PC-3 (cell line): Measurements from ENCODE around the gene SEC61A2. TPM values are rescaled to one million over a fixed set of nuclear protein-coding genes. Genes with fewer than 3 reads are reported as not detected.

Experiments
- ATAC-seq: fragments of 200-7000 bp; cut with Tn5 transposase; 2 replicates; pipeline ENCODE4 v1.9.1; 2020; ENCODE audit warnings: mild to moderate bottlenecking, moderate library complexity
- BruUV-seq: library from RNA; stranded (reverse); fragments of 400-500 nt; replicated peaks from 2 replicates; lab custom pipeline; 2021; lab: Mats Ljungman, UMichigan
- CTCF ChIA-PET: fragments of 300-600 bp; sonication (Branson Sonifier 250); formaldehyde crosslinking; loops from one replicate; lab custom pipeline; 2022; ENCODE audit warnings: antibody characterized with exemption; lab: Charles Lee
- POLR2A ChIA-PET: fragments of 300-600 bp; sonication (Branson Sonifier 250); formaldehyde crosslinking; loops from one replicate; lab custom pipeline; 2022; ENCODE audit warnings: antibody characterized with exemption; ENCODE audit not compliant: unreplicated experiment; lab: Charles Lee
- DNase-seq: peaks from one replicate; pipeline ENCODE4 v3.0.0-alpha.2; 2015
- H2AFZ ChIP-seq: fragments of 300-600 bp; sonication (generic); 2 replicates; pipeline ENCODE4 v1.6.0; 2016; ENCODE audit warnings: antibody characterized with exemption, low read length
- H3F3A ChIP-seq: fragments of 300-600 bp; sonication (generic); one replicate; pipeline ENCODE4 v1.6.0; 2017; ENCODE audit warnings: antibody characterized with exemption, low read length, control low read depth, mild to moderate bottlenecking; ENCODE audit not compliant: unreplicated experiment
- H3K27ac ChIP-seq: fragments of 300-600 bp; sonication (generic); 2 replicates; pipeline ENCODE4 v1.5.1; 2016; ENCODE audit warnings: mild to moderate bottlenecking, low read length
- H3K27me3 ChIP-seq: fragments of 300-600 bp; sonication (generic); 2 replicates; pipeline ENCODE4 v1.6.1; 2016; ENCODE audit warnings: low read length, mixed read lengths
- H3K36me3 ChIP-seq: fragments of 300-600 bp; sonication (generic); 2 replicates; pipeline ENCODE4 v1.6.1; 2016; ENCODE audit warnings: low read depth, mixed run types, low read length, mixed read lengths
- H3K4me1 ChIP-seq: fragments of 300-600 bp; sonication (generic); 2 replicates; pipeline ENCODE4 v1.5.1; 2016; ENCODE audit warnings: low read length; ENCODE audit not compliant: insufficient read depth
- H3K4me2 ChIP-seq: fragments of 300-600 bp; sonication (generic); 2 replicates; pipeline ENCODE4 v1.6.0; 2016; ENCODE audit warnings: low read length
- H3K4me3 ChIP-seq: fragments of 300-600 bp; sonication (generic); 2 replicates; pipeline ENCODE4 v1.5.1; 2016; ENCODE audit warnings: mild to moderate bottlenecking, low read length, mixed read lengths
- H3K79me2 ChIP-seq: fragments of 300-600 bp; sonication (generic); 2 replicates; pipeline ENCODE4 v1.6.1; 2017; ENCODE audit warnings: low read length, mixed read lengths
- H3K9ac ChIP-seq: fragments of 300-600 bp; sonication (generic); 2 replicates; pipeline ENCODE4 v1.6.0; 2016; ENCODE audit warnings: mild to moderate bottlenecking, low read length
- H3K9me2 ChIP-seq: fragments of 300-600 bp; sonication (generic); replicated peaks from 2 replicates; pipeline ENCODE4 v1.6.1; 2016; ENCODE audit warnings: mixed run types, low read length, mixed read lengths
- H3K9me3 ChIP-seq: fragments of 300-600 bp; sonication (generic); 2 replicates; pipeline ENCODE4 v1.6.1; 2016; ENCODE audit warnings: low read length, mixed read lengths
- H4K20me1 ChIP-seq: fragments of 300-600 bp; sonication (generic); 2 replicates; pipeline ENCODE4 v1.6.1; 2016; ENCODE audit warnings: low read length, mixed read lengths
- CTCF ChIP-seq: fragments of 300-600 bp; sonication (generic); conservative IDR thresholded peaks from 2 replicates; pipeline ENCODE4 v1.5.1; 2017; ENCODE audit warnings: antibody characterized with exemption, low read depth, mild to moderate bottlenecking, low read length
- EZH2 ChIP-seq: fragments of 300-600 bp; sonication (generic); IDR thresholded peaks from one replicate; pipeline ENCODE4 v1.6.1; 2017; ENCODE audit warnings: antibody characterized with exemption, mild to moderate bottlenecking, low read length; ENCODE audit not compliant: unreplicated experiment
- EZH2phosphoT487 ChIP-seq: fragments of 300-600 bp; sonication (generic); IDR thresholded peaks from 2 replicates; pipeline ENCODE4 v1.6.1; 2018; ENCODE audit warnings: mild to moderate bottlenecking, antibody characterized with exemption, low read length, borderline replicate concordance
- intact Hi-C: fragments of 100-400 bp; cut with micrococcal nuclease; formaldehyde crosslinking; loops from 2 replicates; pipeline ENCODE4 v1.9.0; 2023
- total RNA-seq: library from RNA; depleted of rRNA; stranded (reverse); fragments of >200 nt; gene quantifications from 2 replicates; pipeline ENCODE4 v1.2.3, GENCODE V29; 2014

The SEC61A2 gene
- total RNA-seq, 1 experiment from 2014 or later = 5.5 TPM

- Histone ChIP-seq H4K20me1 (no peaks in the 10 kb centered on the region), H3F3A (no peaks in the 10 kb centered on the region), H3K4me1 (no peaks in the 10 kb centered on the region), H3K36me3 (no peaks in the 10 kb centered on the region), H3K9me3 (no peaks in the 10 kb centered on the region), H3K79me2 (no peaks in the 10 kb centered on the region), H3K4me3 (no peak overlapping the region), H3K27ac (no peak overlapping the region), H3K4me2 (no peak overlapping the region), H3K9ac (no peak overlapping the region), H3K9me2 (no peaks in the 10 kb centered on the region), H3K27me3 (no peaks in the 10 kb centered on the region), H2AFZ (no peak overlapping the region)
- no peak for TF ChIP-seq EZH2
- TF ChIP-seq EZH2phosphoT487 = no peak
- no peak for TF ChIP-seq CTCF
- CTCF ChIA-PET = no interaction called here
- ATAC-seq = no peak
- no TSS peak for BruUV-seq
- POLR2A ChIA-PET = no interaction called here
- intact Hi-C loops = no loop called here
- no peak for DNase-seq
These were observed 20.7 kb downstream of the SEC61A2 start for GRCh38 chr10:12150163-12150562.

GRCh38 chr10:12154516-12154915 lies 25.0 kb downstream of the SEC61A2 start:
- H3K4me3 ChIP-seq = no peak overlapping the region
- no peaks in the 10 kb centered on the region for H3K4me1 ChIP-seq
- ChIA-PET CTCF (no interaction called here), POLR2A (no interaction called here)
- H2AFZ ChIP-seq = no peak overlapping the region
- no peak overlapping the region for H3K9ac ChIP-seq
- no peaks in the 10 kb centered on the region for H3K9me3 ChIP-seq
- no peaks in the 10 kb centered on the region for H3K79me2 ChIP-seq
- no peaks in the 10 kb centered on the region for H3F3A ChIP-seq
- DNase-seq = no peak
- H3K36me3 ChIP-seq = no peaks in the 10 kb centered on the region
- no peak for TF ChIP-seq CTCF
- no TSS peak for BruUV-seq
- H3K9me2 ChIP-seq = no peaks in the 10 kb centered on the region
- H4K20me1 ChIP-seq = no peaks in the 10 kb centered on the region
- ATAC-seq = no peak
- no peak overlapping the region for H3K4me2 ChIP-seq
- H3K27ac ChIP-seq = no peak overlapping the region
- intact Hi-C loops = no loop called here
- H3K27me3 ChIP-seq = no peaks in the 10 kb centered on the region

GRCh38 chr10:12156367-12157123 lies 27.1 kb downstream of the SEC61A2 start:
- ATAC-seq (no peak), DNase-seq (no peak)
- Histone ChIP-seq H3K4me3 (no peak overlapping the region), H3K27ac (no peak overlapping the region), H3K9ac (no peak overlapping the region), H3K36me3 (no peaks in the 10 kb centered on the region), H3K27me3 (no peaks in the 10 kb centered on the region), H3K9me2 (no peaks in the 10 kb centered on the region), H3F3A (no peaks in the 10 kb centered on the region), H3K4me2 (no peak overlapping the region), H3K79me2 (no peaks in the 10 kb centered on the region), H3K9me3 (no peaks in the 10 kb centered on the region), H4K20me1 (no peaks in the 10 kb centered on the region), H2AFZ (no peak overlapping the region), H3K4me1 (no peaks in the 10 kb centered on the region)
- CTCF ChIA-PET = no interaction called here
- intact Hi-C loops = no loop called here
- POLR2A ChIA-PET = no interaction called here
- BruUV-seq = no TSS peak
- TF ChIP-seq EZH2 = no peak
- TF ChIP-seq EZH2phosphoT487 = no peak
- no peak for TF ChIP-seq CTCF
